ENCODE results near the gene TMEM45B.
"Not testable (repeated sequence)": the region's sequence is repeated elsewhere in the genome, so short reads cannot be mapped to it uniquely, and the experiment has no call there.

TMEM45B gene

GRCh38 chr11:129770993-129771392 is 44.7 kb upstream of the TMEM45B start:
- TF ChIP-seq, protein P1, sequence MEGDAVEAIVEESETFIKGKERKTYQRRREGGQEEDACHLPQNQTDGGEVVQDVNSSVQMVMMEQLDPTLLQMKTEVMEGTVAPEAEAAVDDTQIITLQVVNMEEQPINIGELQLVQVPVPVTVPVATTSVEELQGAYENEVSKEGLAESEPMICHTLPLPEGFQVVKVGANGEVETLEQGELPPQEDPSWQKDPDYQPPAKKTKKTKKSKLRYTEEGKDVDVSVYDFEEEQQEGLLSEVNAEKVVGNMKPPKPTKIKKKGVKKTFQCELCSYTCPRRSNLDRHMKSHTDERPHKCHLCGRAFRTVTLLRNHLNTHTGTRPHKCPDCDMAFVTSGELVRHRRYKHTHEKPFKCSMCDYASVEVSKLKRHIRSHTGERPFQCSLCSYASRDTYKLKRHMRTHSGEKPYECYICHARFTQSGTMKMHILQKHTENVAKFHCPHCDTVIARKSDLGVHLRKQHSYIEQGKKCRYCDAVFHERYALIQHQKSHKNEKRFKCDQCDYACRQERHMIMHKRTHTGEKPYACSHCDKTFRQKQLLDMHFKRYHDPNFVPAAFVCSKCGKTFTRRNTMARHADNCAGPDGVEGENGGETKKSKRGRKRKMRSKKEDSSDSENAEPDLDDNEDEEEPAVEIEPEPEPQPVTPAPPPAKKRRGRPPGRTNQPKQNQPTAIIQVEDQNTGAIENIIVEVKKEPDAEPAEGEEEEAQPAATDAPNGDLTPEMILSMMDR (IDR thresholded peaks at IDR 0.05; ENCODE audit: low read depth, low read length) = no peak
- H3K36me3 ChIP-seq = no peaks in the 10 kb centered on the region
- H3K27me3 ChIP-seq = no peaks in the 10 kb centered on the region
- no peaks in the 10 kb centered on the region for H3K9me3 ChIP-seq
- no peaks in the 10 kb centered on the region for H3K4me1 ChIP-seq
- DNase-seq = no peak
- H3K4me3 ChIP-seq (ENCODE audit: low read depth, low read length) = no peak overlapping the region

DNA sequence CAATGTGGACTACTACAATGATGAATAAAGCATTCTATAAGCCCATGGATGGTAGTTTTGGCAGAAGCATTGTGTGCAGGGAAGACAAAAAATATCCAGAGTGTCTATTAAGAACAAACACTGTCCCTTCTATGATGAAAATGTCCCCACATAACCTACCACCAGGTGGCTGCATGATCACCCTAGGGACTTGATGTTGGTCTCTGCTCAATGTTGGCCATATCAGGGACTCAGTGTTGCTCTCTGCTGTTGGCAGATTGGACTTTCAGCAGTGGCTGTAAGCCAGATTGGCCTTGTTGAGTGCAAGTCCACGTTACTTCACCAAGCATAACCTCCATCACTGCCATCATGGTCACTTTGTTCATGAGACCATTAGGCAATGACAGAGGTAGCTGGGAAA is 44.2 kb upstream of the TMEM45B start:
- not testable (repeated sequence) for H3K4me3 ChIP-seq (ENCODE audit: low read depth, low read length); H3K36me3 ChIP-seq; DNase-seq; H3K27me3 ChIP-seq; H3K9me3 ChIP-seq; H3K4me1 ChIP-seq
- TF ChIP-seq, protein P1 (IDR thresholded peaks at IDR 0.05; ENCODE audit: low read depth, low read length) = 0 out of 2 replicates have a peak, but pooled peaks have one; percentile 6

- no peak for DNase-seq
- Histone ChIP-seq H3K27me3 (no peaks in the 10 kb centered on the region), H3K4me3 (ENCODE audit: low read depth, low read length) (no peak overlapping the region), H3K9me3 (no peaks in the 10 kb centered on the region), H3K4me1 (no peaks in the 10 kb centered on the region), H3K36me3 (no peaks in the 10 kb centered on the region)
- TF ChIP-seq, protein P1 (IDR thresholded peaks at IDR 0.05; ENCODE audit: low read depth, low read length) = no peak
Observed at GRCh38 chr11:129778877-129779276, 36.8 kb upstream of the TMEM45B start.

DNA sequence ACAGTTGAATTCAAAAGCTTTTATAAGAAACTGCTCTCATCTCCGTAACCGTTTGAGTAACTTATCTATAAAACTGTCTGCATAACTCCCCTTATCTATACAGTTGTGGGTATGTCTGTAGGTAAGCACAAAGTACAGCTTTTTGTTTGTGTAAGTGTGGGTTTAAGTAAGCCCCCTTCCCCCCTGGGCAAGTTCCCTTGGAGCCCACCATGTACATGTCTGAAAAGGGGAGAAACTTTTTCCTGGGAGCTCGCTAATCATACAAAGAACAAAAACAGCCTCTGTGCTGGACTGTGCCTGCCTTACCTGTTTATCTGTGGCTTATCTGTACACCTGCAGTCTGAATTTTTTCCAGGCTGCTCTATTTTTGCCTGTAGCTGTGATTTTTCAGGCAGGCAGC is 36.3 kb upstream of the TMEM45B start:
- TF ChIP-seq, protein P1 (IDR thresholded peaks at IDR 0.05; ENCODE audit: low read depth, low read length) = no peak
- Histone ChIP-seq H3K4me1 (no peaks in the 10 kb centered on the region), H3K27me3 (no peaks in the 10 kb centered on the region), H3K4me3 (ENCODE audit: low read depth, low read length) (no peak overlapping the region), H3K9me3 (no peaks in the 10 kb centered on the region), H3K36me3 (no peaks in the 10 kb centered on the region)
- DNase-seq = no peak

- H3K36me3 ChIP-seq = no peaks in the 10 kb centered on the region
- H3K4me1 ChIP-seq = no peaks in the 10 kb centered on the region
- no peak for DNase-seq
Observed at GRCh38 chr11:129785383-129786111, 30.1 kb upstream of the TMEM45B start.

GRCh38 chr11:129786112-129786416 is 29.6 kb upstream of the TMEM45B start:
- DNase-seq; H3K9me3 ChIP-seq; H3K27me3 ChIP-seq; H3K4me3 ChIP-seq (ENCODE audit: low read depth, low read length); H3K4me1 ChIP-seq; H3K36me3 ChIP-seq: not testable (repeated sequence)

More at GRCh38 chr11:129785383-129786111, 30.1 kb upstream of the TMEM45B start:
- H3K27me3 ChIP-seq = no peaks in the 10 kb centered on the region
- H3K4me3 ChIP-seq (ENCODE audit: low read depth, low read length) = no peak overlapping the region
- H3K9me3 ChIP-seq = no peaks in the 10 kb centered on the region
- TF ChIP-seq, protein P1 (IDR thresholded peaks at IDR 0.05; ENCODE audit: low read depth, low read length) = peak; percentile 26

Data from BE2C (cell line).